Measurements from ENCODE around the gene TRRAP.
"Not testable (repeated sequence)": the region's sequence is repeated elsewhere in the genome, so short reads cannot be mapped to it uniquely, and the experiment has no call there.

The TRRAP gene
- 152 to 395 (median 186) reads per million in 9 experiments for total RNA-seq

DNA sequence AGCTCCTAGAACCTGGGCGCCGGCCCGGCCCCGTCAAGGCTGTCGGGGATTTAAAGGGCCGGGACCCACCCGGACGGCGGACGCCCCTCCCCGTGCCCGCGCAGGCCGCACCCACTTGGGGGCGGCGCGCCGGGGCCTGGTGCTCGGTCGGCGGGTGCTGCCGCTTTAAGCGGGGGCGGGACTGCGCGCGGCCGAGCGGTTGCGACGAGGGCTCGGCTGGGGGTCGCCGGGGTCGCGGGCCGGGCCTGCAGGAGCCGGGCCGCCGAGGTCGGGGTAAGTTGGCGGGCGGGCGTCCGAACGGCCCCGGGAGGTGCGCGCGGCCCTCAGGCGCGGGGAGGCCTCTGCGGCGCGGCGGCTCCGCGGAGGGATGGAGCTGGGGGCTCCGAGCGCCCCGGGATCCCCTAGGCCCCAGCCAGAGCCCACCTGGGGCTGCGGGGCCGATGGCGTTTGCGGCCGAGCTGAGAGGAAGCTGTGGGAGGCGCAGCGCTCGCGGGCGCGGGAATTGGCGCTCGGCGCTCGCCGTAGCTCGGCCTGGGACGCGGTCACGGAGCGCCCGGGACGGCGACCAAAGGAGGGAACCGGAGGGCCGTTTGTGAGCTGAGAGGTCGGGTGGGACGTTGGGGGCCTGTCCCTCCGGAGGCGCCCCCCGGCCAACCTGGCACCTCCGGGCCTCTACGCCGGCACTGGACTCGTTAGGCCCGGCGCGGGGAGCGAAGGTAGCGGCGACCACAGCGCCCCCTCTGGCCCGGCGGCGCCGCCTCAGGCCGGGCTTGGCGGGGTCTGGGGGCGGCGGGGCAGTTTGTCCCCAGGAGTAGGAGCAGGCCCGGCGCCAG is at the start of gene TRRAP:
Gene TRRAP, plus strand, starts transcription at position 168 of the 833 bp plus-strand sequence. CDS start 2,619 bp downstream, outside the sequence.
- ATAC-seq (replicated peaks), result peak; percentile 69
- Mint-ChIP-seq H3K36me3 (ENCODE audit: insufficient read depth) (peaks cover 48% of the 10 kb centered on the region), H3K27ac (peak within 1 kb of the TSS; percentile 93 to 94), H3K4me1 (ENCODE audit: low read depth in 2 of 2) (peaks cover 0 to 2% of the 10 kb centered on the region in 2 donors), H3K4me3 (peak within 1 kb of the TSS; percentile 91 to 92), H3K9me3 (no peaks in the 10 kb centered on the region), H3K27me3 (peaks cover 0 to 8% of the 10 kb centered on the region in 2 donors)
- DNase-seq, result peak; percentile 64 to 74 (median 72)

DNA sequence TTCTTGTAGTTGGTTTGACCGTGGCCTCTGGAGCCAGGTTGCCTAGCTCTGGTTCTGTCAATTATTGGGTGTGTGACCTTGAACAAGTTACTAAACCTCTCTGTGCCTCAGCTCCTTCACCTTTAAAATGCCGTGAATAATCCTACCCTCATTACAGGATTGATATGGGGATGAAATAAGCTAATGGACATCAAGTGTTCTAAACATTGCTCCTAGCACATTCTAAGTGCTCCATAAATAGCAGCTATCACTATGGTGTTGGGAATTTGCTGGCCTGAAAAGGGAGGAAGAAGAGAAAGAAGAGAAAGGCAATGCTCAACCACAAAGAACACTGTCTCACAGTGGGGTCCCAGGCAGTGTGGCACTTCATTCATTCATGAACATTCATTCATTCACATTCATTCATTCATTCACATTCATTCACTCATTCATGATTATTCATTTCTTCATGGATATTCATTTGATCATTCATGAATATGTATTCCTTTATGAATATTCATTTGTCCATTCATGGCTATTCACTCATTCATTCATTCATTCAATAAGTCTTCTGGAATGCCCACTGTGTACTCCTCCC is 47.3 kb upstream of the TRRAP start:
- Mint-ChIP-seq H3K27me3 (peaks cover 7 to 64% of the 10 kb centered on the region in 2 donors), H3K4me1 (ENCODE audit: low read depth in 2 of 2) (no peaks in the 10 kb centered on the region), H3K27ac (no peak overlapping the region), H3K9me3 (no peaks in the 10 kb centered on the region), H3K36me3 (ENCODE audit: insufficient read depth) (no peaks in the 10 kb centered on the region), H3K4me3 (no peak overlapping the region)
- DNase-seq, result no peak
- ATAC-seq (replicated peaks), result no peak

- DNase-seq, result peak; percentile 5 to 10 (median 7)
- H3K4me3 Mint-ChIP-seq, result no peak overlapping the region
- H3K27ac Mint-ChIP-seq, result no peak overlapping the region
Observed at GRCh38 chr7:98831641-98832221, 46.6 kb upstream of the TRRAP start.

DNA sequence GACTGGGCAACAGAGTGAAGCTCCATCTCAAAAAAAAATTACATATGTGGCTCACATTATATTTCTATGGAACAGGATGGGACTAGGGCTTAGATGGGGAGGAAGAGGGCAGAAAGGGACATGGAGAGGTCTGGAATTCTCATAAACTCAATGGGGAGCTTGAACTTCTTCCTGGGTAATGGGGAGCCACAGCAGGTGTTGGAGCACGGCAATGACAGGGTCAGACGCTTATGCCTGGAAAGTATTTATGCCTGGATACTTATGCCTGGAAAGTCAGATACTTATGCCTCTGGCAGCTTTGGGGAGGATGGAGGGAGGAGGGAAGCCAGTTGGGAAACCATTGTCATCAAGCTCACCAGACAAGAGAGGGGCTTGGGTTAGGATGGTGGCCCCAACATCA is 45.3 kb upstream of the TRRAP start:
- Mint-ChIP-seq H3K27ac (no peak overlapping the region), H3K4me1 (ENCODE audit: low read depth in 2 of 2) (peaks cover 0 to 1% of the 10 kb centered on the region in 2 donors), H3K4me3 (no peak overlapping the region), H3K36me3 (ENCODE audit: insufficient read depth) (no peaks in the 10 kb centered on the region), H3K9me3 (no peaks in the 10 kb centered on the region), H3K27me3 (peaks cover 7 to 62% of the 10 kb centered on the region in 2 donors)
- no peak for ATAC-seq (replicated peaks)
- no peak for DNase-seq

More at GRCh38 chr7:98831641-98832221, 46.6 kb upstream of the TRRAP start:
- Mint-ChIP-seq H3K4me1 (ENCODE audit: low read depth in 2 of 2) (no peaks in the 10 kb centered on the region), H3K36me3 (ENCODE audit: insufficient read depth) (no peaks in the 10 kb centered on the region), H3K9me3 (no peaks in the 10 kb centered on the region), H3K27me3 (peaks cover 7 to 64% of the 10 kb centered on the region in 2 donors)
- ATAC-seq (replicated peaks), result no peak

DNA sequence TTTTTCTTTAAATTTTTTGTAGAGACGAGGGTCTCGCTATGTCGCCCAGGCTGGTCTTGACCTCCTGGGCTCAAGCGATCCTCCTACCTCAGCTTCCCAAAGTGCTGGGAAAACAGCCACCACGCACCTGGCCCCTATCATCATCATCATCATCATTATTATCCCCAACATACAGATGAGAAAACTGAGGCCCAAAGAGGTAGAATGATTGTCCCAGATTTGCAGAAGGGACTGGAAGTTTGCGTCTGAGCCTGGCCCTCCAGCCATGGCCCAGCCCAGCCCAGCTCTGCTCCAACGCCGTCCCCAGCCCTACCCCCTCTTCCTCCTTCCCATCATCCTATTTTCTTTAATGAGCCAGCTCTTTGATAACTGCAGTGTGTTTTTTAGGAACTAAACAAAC is 43.4 kb upstream of the TRRAP start:
- Mint-ChIP-seq H3K4me1 (ENCODE audit: low read depth in 2 of 2) (peaks cover 0 to 1% of the 10 kb centered on the region in 2 donors), H3K4me3 (no peak overlapping the region), H3K27me3 (peaks cover 14 to 60% of the 10 kb centered on the region in 2 donors), H3K9me3 (no peaks in the 10 kb centered on the region), H3K27ac (no peak overlapping the region), H3K36me3 (ENCODE audit: insufficient read depth) (no peaks in the 10 kb centered on the region)
- ATAC-seq (replicated peaks) (no peak), DNase-seq (no peak)

DNA sequence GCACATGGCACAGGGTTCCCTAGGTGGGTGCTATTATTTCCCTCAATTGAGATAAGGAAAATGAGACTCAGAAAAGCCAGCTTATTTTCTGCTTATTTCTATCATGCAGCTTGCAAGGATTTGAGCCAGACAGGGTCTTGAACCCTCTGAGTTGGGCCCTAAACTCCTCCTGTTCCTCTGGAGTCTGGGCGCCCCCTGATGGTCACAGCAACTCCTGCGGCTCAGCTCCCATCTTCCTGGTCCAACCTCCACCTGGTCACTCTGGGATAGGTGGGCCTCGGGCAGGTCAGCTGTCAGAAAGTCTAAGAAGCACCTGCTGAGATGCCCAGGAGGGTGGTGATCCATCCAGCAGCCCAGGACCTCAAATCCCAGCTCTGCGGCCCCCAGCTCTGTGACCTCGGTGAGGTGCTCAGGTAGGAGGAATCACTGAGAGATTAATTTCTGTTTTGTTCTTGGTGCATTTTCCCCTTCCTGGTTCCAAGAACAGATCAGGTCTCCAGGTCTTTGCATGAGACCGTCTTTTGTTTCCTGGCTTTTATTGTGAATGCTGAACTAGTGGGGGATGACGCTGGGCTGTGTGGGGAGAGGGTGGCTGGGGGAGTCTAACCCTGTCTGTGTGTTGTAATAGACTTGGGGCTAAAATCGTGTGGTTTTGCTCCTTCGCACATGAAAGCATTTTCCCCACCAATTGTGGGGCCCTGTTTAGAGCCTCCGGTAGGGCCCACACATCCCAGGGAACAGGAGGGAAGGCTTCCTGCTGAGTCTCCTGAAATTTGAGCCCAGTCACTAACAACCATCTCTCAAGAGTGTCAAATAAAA is 41.3 kb upstream of the TRRAP start:
- H3K36me3 Mint-ChIP-seq (ENCODE audit: insufficient read depth), result no peaks in the 10 kb centered on the region
- H3K27ac Mint-ChIP-seq, result no peak overlapping the region
- no peak overlapping the region for H3K4me3 Mint-ChIP-seq
- no peak for ATAC-seq (replicated peaks)
- H3K27me3 Mint-ChIP-seq, result peaks cover 14 to 76% of the 10 kb centered on the region in 2 donors
- peaks cover 5% of the 10 kb centered on the region in 2 donors for H3K4me1 Mint-ChIP-seq (ENCODE audit: low read depth in 2 of 2)
- DNase-seq, result peak in 1 of 3 experiments; percentile 3
- H3K9me3 Mint-ChIP-seq, result no peaks in the 10 kb centered on the region

DNA sequence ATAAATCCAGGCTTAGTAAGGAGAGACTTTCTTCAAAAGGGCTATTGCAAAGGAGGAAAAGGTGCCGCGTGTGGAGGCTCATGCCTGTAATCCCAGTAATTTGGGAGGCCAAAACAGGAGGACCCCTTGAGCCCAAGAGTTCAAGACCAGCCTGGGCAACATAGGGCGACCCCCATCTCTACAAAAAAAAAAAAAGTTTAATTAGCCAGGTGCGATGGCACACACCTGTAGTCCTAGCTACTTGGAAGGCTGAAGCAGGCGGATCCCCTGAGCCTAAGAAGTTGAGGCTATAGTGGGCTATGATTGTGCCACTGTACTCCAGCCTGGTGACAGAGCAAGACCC is 40.7 kb upstream of the TRRAP start:
- Mint-ChIP-seq H3K9me3 (no peaks in the 10 kb centered on the region), H3K4me1 (ENCODE audit: low read depth in 2 of 2) (peaks cover 5% of the 10 kb centered on the region in 2 donors), H3K27ac (no peak overlapping the region), H3K27me3 (peaks cover 14 to 77% of the 10 kb centered on the region in 2 donors), H3K4me3 (no peak overlapping the region), H3K36me3 (ENCODE audit: insufficient read depth) (no peaks in the 10 kb centered on the region)
- DNase-seq (no peak), ATAC-seq (replicated peaks) (no peak)

DNA sequence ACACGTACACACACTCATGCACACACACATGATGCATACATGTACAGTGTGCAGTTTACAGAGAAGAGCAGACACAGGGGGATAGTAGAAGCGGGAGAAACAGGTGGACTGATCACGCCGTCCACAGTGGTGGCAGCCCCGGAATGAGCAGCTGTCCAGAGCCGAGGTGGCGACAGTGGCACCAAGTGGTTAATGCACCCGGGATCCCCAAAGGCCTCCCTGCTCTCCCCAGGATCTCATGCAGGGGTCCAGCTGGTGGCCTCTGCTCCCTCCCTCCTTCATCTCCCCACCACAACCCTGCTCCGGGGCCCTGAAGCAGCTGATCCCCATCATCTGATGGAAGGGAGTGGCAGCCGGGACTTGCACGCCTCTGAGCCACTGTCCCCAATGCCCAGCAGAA is 38.2 kb upstream of the TRRAP start:
- Mint-ChIP-seq H3K27ac (no peak overlapping the region), H3K27me3 (peaks cover 15 to 64% of the 10 kb centered on the region in 2 donors), H3K36me3 (ENCODE audit: insufficient read depth) (no peaks in the 10 kb centered on the region), H3K9me3 (no peaks in the 10 kb centered on the region), H3K4me3 (no peak overlapping the region), H3K4me1 (ENCODE audit: low read depth in 2 of 2) (peaks cover 5% of the 10 kb centered on the region in 2 donors)
- DNase-seq, result no peak
- ATAC-seq (replicated peaks), result no peak

- DNase-seq (no peak), ATAC-seq (replicated peaks) (no peak)
- Mint-ChIP-seq H3K36me3 (ENCODE audit: insufficient read depth) (no peaks in the 10 kb centered on the region), H3K27me3 (peaks cover 13 to 58% of the 10 kb centered on the region in 2 donors), H3K9me3 (no peaks in the 10 kb centered on the region), H3K27ac (no peak overlapping the region), H3K4me1 (ENCODE audit: low read depth in 2 of 2) (peaks cover 5% of the 10 kb centered on the region in 2 donors), H3K4me3 (no peak overlapping the region)
Observed at GRCh38 chr7:98840722-98841121, 37.6 kb upstream of the TRRAP start.

GRCh38 chr7:98841179-98841997 is 36.9 kb upstream of the TRRAP start:
- ATAC-seq (replicated peaks), result peak; percentile 66
- peaks cover 13 to 55% of the 10 kb centered on the region in 2 donors for H3K27me3 Mint-ChIP-seq
- no peaks in the 10 kb centered on the region for H3K36me3 Mint-ChIP-seq (ENCODE audit: insufficient read depth)
- peaks cover 5% of the 10 kb centered on the region in 2 donors for H3K4me1 Mint-ChIP-seq (ENCODE audit: low read depth in 2 of 2)
- DNase-seq, result peak; percentile 62 to 74 (median 67)
- no peak overlapping the region for H3K27ac Mint-ChIP-seq
- no peak overlapping the region for H3K4me3 Mint-ChIP-seq
- no peaks in the 10 kb centered on the region for H3K9me3 Mint-ChIP-seq

DNA sequence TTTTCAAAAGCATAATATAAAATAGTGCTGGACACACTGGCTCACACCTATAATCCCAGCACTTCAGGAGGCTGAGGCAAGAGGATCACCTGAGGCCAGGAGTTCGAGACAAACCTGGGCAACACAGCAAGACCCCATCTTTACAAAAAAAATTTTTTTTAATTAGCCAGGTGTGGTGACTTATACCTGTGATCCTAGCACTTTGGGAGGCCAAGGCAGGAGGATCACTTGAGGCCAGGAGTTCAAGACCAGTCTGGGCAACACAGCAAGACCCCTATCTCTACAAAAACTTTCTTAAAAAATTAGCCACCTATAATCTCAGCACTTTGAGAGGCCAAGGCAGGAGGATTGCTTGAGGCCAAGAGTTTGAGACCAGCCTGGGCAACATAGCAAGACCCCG is 35.8 kb upstream of the TRRAP start:
- not testable (repeated sequence) for H3K4me3 Mint-ChIP-seq; H3K4me1 Mint-ChIP-seq (ENCODE audit: low read depth in 2 of 2)

GRCh38 chr7:98848918-98849317 is 29.4 kb upstream of the TRRAP start:
- ATAC-seq (replicated peaks), result no peak

More for the DNA sequence above, 35.8 kb upstream of the TRRAP start:
- H3K9me3 Mint-ChIP-seq; H3K27ac Mint-ChIP-seq; H3K36me3 Mint-ChIP-seq (ENCODE audit: insufficient read depth); ATAC-seq (replicated peaks); DNase-seq: not testable (repeated sequence)
- H3K27me3 Mint-ChIP-seq, result peaks cover 13 to 46% of the 10 kb centered on the region in 2 donors

More at GRCh38 chr7:98848918-98849317, 29.4 kb upstream of the TRRAP start:
- no peak overlapping the region for H3K4me3 Mint-ChIP-seq
- H3K36me3 Mint-ChIP-seq (ENCODE audit: insufficient read depth), result no peaks in the 10 kb centered on the region
- H3K27ac Mint-ChIP-seq, result no peak overlapping the region
- H3K4me1 Mint-ChIP-seq (ENCODE audit: low read depth in 2 of 2), result no peaks in the 10 kb centered on the region
- DNase-seq, result no peak
- H3K9me3 Mint-ChIP-seq, result peaks cover 0 to 7% of the 10 kb centered on the region in 2 donors
- H3K27me3 Mint-ChIP-seq, result peaks cover 20 to 35% of the 10 kb centered on the region in 2 donors

Data from effector memory CD8-positive, alpha-beta T cell (primary cell).